Measurements from ENCODE around the gene ATP9B. TPM values are rescaled to one million over a fixed set of nuclear protein-coding genes. Genes with fewer than 3 reads are reported as not detected.

Gene ATP9B
- total RNA-seq, 1 experiment from 2014 or later, result 20.9 TPM

DNA sequence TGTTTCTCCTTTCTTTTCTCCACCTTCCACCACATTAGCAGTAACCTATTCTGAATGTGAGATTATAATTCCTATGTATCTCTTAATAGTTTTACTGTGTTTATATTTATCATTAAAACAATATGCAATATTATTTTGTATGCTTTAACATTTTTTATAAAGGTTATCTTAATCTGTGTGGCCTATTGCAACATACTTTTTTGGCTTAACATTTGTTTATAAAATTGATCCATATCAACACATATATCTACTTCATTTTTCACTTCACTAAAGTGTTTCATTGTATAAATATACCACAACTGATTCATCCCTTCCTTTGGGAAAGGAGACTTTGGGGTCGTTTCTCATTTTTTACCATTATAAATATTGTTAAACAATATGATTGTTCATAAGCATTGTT is 48.6 kb downstream of the ATP9B start:
- WGBS (ENCODE audit: extremely low coverage, insufficient read length, low lambda C conversion rate), result no CpG with 5 or more reads among the region's 1 CpG
- Histone ChIP-seq H2BK12ac (ENCODE audit: insufficient read length, low read depth, low read length) (no peak overlapping the region), H4K5ac (ENCODE audit: insufficient read length, low read depth, low read length) (no peak overlapping the region), H3K23me2 (ENCODE audit: insufficient read length, low read depth, low read length, poor library complexity, severe bottlenecking) (no peaks in the 10 kb centered on the region), H3K4me1 (ENCODE audit: insufficient read depth, low read length) (no peaks in the 10 kb centered on the region), H2AFZ (ENCODE audit: low read length) (no peak overlapping the region), H4K8ac (replicated peaks; ENCODE audit: insufficient read length, low read depth, low read length) (no peak overlapping the region), H2BK120ac (ENCODE audit: low read depth, low read length, poor library complexity, severe bottlenecking) (no peak overlapping the region), H3K79me2 (ENCODE audit: insufficient read depth, low read length) (no peaks in the 10 kb centered on the region), H3K9me3 (ENCODE audit: control insufficient read depth, low read depth, low read length) (no peaks in the 10 kb centered on the region), H3K9ac (ENCODE audit: extremely low read depth, insufficient read length, low read length) (no peak overlapping the region), H3K23ac (ENCODE audit: insufficient read length, low read depth, low read length) (no peak overlapping the region), H3K27ac (ENCODE audit: insufficient read length, low read depth, low read length) (no peak overlapping the region), H3K79me1 (ENCODE audit: insufficient read depth, low read depth, low read length, poor library complexity, severe bottlenecking) (no peaks in the 10 kb centered on the region), H3K14ac (ENCODE audit: insufficient read depth, low read length) (no peak overlapping the region), H2AK5ac (ENCODE audit: insufficient read length, low read length) (no peak overlapping the region), H3K4me2 (ENCODE audit: insufficient read depth, insufficient read length, low read length) (no peak overlapping the region), H4K91ac (ENCODE audit: insufficient read length, low read depth, low read length) (no peak overlapping the region), H2BK20ac (ENCODE audit: low read depth, low read length, poor library complexity, severe bottlenecking) (no peak overlapping the region), H3K27me3 (ENCODE audit: insufficient read depth, low read length) (no peaks in the 10 kb centered on the region), H3T11ph (ENCODE audit: low read length) (no peak overlapping the region), H3K4ac (ENCODE audit: low read depth, low read length) (no peak overlapping the region), H2BK15ac (ENCODE audit: low read depth, low read length) (no peak overlapping the region), H4K20me1 (ENCODE audit: control insufficient read depth, insufficient read depth, insufficient read length) (no peaks in the 10 kb centered on the region), H3K56ac (ENCODE audit: insufficient read length, low read depth, low read length) (no peak overlapping the region), H2BK5ac (ENCODE audit: insufficient read length, low read length) (no peak overlapping the region), H3K18ac (ENCODE audit: insufficient read length, low read depth, low read length) (no peak overlapping the region)
- H3K9me3 Mint-ChIP-seq, result peaks cover 2 to 3% of the 10 kb centered on the region in 2 experiments; a peak in 2 of 5 replicates
- H3K27me3 Mint-ChIP-seq (ENCODE audit: low read depth), result no peaks in the 10 kb centered on the region
- no peaks in the 10 kb centered on the region for H3K4me1 Mint-ChIP-seq
- DNase-seq, result no peak
- peaks cover 15 to 20% (median 19%) of the 10 kb centered on the region in 3 experiments for H3K36me3 Mint-ChIP-seq (ENCODE audit: insufficient read depth in 1 of 3, low read depth in 3 of 3)
- H3K4me3 Mint-ChIP-seq, result no peak overlapping the region
- no peak overlapping the region for H3K27ac Mint-ChIP-seq
- TF ChIP-seq CTCF (conservative IDR thresholded peaks at IDR 0.05), result no peak
